Epidermal melanocyte (primary cell): ENCODE data around the gene MAP7D3.
A peak's percentile ranks its signal among the peaks of the same experiment; 100 is the strongest.
"Not testable (repeated sequence)": the region's sequence is repeated elsewhere in the genome, so short reads cannot be mapped to it uniquely, and the experiment has no call there.

Experiments used
- DNase-seq: peaks from one replicate; pipeline ENCODE4 v3.0.0; 2011; ENCODE audit warnings: low spot score; ENCODE audit not compliant: insufficient read length

MAP7D3 gene, protein sequence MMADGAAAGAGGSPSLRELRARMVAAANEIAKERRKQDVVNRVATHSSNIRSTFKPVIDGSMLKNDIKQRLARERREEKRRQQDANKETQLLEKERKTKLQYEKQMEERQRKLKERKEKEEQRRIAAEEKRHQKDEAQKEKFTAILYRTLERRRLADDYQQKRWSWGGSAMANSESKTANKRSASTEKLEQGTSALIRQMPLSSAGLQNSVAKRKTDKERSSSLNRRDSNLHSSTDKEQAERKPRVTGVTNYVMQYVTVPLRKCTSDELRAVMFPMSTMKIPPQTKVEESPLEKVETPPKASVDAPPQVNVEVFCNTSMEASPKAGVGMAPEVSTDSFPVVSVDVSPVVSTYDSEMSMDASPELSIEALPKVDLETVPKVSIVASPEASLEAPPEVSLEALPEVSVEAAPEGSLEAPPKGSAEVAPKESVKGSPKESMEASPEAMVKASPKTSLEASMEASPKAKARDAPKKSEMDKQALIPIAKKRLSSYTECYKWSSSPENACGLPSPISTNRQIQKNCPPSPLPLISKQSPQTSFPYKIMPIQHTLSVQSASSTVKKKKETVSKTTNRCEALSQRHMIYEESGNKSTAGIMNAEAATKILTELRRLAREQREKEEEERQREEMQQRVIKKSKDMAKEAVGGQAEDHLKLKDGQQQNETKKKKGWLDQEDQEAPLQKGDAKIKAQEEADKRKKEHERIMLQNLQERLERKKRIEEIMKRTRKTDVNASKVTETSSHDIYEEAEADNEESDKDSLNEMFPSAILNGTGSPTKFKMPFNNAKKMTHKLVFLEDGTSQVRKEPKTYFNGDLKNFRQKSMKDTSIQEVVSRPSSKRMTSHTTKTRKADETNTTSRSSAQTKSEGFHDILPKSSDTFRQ

DNA sequence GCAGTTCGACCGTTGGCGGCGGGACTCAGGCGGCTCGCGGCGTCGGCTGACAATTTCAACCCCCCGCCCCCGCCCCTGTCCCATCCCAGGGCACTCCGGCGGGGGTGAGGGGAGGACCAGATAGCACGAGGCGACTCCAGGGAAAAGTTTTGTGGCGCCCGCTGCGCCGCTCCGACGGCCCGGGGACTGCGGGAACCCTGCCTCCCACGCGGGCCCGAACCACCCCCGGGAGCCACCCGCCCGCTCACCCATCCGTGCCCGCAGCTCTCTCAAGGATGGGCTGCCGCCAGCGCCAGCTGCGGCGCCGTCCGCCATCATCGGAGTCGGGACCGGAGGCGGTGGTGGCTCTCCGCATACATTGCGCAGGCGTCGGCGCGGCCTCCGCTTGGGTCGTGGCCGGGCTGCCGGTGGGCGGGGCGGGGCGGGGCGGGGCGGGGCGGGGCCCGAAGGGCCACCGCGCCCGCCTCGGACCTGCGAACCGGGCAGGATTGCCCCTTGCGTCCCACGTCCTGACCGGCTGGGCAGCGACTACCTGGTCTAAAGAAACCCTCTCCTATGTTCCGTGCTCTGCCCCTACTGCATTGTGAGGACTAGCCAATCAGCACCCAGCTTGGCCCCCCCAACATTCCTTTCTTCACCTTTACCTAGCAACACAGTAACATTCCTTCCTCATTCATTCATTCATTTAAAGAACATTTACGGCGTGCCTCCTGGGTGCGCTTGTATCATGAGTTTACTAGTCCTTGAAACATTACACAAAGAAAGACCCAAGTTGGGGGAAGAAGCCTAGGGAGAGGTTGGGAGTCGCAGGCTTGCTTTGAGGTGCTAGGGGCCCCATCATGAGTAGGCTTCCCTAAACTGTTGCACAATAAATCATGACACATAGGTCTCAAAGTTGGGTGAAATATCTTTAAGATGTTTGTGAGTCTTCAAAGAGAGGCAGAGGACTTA, at the start of gene MAP7D3:
MAP7D3 (minus strand) TSS at position 360 of the 951 bp plus-strand sequence; CDS start at position 318, 42 bp downstream.
- peak; percentile 50 for DNase-seq

DNA sequence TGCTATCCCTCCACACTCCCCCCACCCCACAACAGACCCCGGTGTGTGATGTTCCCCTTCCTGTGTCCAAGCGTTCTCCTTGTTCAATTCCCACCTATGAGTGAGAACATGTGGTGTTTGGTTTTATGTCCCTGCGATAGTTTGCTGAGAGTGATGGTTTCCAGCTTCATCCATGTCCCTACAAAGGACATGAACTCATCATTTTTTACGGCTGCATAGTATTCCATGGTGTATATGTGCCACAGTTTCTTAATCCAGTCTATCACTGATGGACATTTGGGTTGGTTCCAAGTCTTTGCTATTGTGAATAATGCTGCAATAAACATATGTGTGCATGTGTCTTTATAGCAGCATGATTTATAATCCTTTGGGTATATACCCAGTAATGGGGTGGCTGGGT, 49.5 kb upstream of the MAP7D3 start, which contains the start of gene ADGRG4:
ADGRG4 (plus strand) TSS at position 243 of the 400 bp plus-strand sequence. CDS start 7,815 bp downstream, outside the sequence.
- not testable (repeated sequence) for DNase-seq

- DNase-seq, result no peak
Observed at GRCh38 chrX:136295380-136295779, 44.2 kb upstream of the MAP7D3 start.

DNA sequence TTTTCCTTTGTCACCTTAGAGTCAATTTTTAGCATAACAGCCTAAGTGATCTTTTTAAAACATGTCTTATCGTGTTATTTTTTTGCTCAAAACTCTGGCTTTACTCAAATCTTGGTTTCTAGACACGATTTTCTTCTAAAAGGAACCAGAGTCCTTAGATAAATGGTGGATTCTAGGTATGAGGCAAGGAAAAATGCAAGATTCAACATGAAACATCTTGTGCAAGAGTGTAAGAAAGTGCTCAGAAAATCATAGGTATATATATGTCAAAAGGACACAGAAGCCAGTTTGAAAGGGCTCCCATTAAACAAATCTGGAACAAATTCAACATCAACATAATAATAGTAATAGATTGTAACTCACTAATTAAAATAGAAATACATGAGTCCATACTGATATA, 41.5 kb upstream of the MAP7D3 start:
- no peak for DNase-seq

- DNase-seq, result no peak
Observed at GRCh38 chrX:136291824-136292223, 40.6 kb upstream of the MAP7D3 start.

- DNase-seq, result not testable (repeated sequence)
Observed at GRCh38 chrX:136286375-136286774, 35.2 kb upstream of the MAP7D3 start.

- no peak for DNase-seq
Observed at GRCh38 chrX:136275553-136275952, 24.4 kb upstream of the MAP7D3 start.

DNA sequence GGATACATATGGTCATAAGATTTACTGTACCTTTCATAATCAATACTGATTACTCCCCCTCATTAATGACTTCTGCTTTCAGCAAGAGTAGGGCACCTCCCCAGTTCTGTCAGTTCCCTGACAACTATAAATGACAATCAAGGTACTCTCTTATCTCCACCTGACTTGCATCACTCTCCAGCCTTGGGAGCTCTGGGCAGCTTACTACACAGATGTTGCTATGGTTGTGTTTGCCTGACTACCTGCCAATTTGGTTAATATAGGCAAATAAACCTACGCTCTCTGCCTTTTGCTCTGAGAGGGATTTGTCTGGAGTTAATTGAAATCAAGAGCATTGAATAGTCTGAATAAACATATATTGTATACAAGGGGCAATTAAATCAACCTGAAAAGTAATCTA, 22.8 kb upstream of the MAP7D3 start:
- no peak for DNase-seq

DNA sequence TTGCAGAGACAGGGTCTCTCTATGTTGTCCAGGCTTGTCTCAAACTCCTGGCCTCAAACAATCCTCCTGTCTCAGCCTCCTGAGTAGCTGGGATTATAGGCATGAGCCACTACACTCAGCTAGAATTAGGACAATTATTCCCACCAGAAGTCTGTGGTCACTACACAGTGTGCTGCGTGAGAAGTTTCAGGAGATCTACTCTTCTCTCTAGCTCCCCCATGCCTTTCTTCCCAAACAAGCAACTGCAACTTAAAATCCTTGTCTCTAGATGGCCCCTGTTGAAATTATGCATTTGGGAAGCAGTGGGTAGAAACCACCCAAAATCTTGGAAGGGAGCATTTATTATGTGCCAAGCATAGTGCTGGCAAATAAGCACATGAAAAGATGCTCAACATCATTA, 21.1 kb upstream of the MAP7D3 start:
- no peak for DNase-seq

GRCh38 chrX:136271300-136271699, 20.1 kb upstream of the MAP7D3 start:
- no peak for DNase-seq

- no peak for DNase-seq
Observed at GRCh38 chrX:136269921-136270320, 18.7 kb upstream of the MAP7D3 start.

DNA sequence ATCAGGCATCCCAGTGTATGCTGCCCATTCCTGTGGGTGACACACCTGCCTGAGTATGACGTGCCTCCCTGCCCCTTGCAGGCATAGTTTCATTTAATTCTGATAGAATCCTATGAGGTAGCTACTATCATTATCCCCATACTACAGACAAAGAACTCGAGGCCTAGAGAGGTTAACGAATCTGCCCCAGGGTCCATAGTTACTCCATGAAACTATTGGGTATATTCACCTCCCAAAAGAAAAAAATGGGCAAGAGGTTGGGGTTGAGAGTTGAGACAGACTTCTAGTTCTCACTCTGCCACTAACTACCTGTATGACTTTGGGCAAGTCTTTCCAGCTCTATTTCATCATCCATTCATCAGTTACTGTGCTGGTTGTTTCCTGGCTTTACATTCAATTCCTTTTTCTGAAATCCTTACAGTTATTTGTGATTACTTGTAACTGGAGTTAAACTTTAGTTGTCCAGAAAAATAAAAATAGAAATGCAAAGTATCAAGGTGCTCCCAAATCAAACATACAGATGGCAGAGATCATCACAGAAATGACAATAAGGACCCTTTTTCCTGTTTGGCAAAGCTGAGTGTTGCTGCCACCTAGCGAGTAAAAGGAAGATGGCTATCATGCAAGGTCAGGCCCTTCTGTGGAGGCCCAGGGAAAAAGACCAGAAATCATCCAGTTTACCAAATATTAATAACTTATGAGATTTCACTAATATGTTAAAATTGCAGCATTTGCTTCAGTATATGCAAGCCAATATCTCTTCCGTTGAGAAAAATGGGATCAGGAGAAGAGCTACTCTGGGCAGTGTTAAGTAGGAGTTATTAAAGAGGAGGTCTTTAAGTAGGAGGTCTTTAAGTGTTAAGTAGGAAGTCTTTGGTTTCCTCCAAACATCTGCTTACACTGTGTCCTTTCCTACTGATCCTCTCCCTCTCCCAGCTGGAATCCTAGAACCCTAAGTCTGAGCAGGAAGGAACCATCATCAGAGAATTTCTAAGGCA, 17.1 kb upstream of the MAP7D3 start:
- DNase-seq, result no peak

DNA sequence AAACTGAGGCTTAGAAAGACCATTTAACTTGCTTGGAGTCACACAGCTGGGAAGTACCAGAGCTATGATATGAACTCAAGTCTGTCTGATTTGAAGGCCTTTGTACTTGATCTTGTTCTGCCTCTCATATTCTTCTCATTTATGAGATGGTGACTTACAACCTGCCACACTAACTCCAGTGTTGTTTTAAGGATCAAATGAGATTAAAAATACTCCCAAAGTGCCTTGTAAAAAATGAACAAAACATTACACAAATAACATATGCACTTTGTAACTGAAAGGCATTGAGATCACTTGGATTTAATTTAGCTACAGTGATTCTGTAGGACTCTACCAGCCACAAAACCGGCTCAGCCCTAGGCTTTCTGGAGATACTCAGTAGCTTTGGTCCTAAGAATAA, 15.6 kb upstream of the MAP7D3 start:
- DNase-seq, result no peak

GRCh38 chrX:136262812-136263315, 11.7 kb upstream of the MAP7D3 start:
- DNase-seq, result no peak

DNA sequence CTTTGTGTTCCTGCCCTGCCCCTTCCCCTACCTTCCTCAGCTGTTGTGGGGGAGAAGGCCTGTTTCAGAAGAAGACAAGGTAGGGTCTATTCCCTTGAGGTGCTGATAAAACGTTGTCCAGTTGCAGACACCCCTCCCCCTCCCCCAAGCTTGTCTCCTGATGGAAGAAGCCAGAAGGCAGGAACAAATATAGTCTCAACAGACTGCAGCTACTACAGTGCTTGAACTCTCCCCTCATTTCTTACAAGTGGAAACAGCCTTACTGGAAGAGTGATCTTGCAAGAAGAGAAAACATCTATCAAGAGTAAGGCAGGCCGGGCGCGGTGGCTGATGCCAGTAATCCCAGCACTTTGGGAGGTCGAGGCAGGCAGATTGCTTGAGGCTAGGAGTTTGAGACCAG, 11.0 kb upstream of the MAP7D3 start:
- no peak for DNase-seq

- no peak for DNase-seq
Observed at GRCh38 chrX:136261321-136261720, 10.1 kb upstream of the MAP7D3 start.

DNA sequence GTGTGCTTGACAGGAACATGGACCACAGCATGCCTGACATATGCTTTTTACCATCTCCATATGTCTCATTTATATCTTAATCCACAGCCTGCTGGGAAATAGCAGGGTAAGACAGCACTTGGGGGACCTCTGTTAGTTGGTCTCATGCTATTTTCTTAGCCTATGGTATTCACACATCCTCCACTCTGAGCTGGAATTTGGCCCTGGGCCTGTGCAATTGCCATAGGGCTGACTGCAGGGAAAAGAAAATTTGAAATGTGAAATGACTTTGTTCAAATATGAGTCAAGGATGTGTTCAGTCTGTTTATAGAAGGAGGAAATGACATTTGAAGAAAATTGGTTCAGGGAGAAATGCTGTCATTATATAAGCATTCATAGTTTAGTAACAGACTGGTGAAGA, 9.6 kb upstream of the MAP7D3 start:
- DNase-seq, result no peak

GRCh38 chrX:136259543-136259942, 8.3 kb upstream of the MAP7D3 start:
- no peak for DNase-seq

GRCh38 chrX:136258951-136259350, 7.8 kb upstream of the MAP7D3 start:
- no peak for DNase-seq

DNA sequence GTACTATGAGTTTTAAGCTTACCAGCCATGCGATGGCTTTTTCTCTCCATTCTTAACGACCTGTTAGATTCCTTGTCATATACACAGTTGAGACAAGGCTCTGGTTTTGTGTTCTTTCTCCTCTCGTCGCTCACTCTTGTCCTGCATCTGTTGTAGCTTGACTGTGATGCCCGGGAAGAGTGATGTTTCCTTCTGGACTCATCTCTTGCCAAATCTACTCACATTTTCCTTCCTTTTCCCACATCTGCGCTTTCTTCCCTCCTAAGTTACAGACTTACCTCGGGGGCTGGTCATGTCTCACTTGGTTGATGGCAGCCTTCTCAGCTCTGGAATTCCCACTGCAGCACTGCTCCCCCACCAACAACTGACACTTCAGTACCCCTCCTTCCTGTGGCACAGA, 4.8 kb upstream of the MAP7D3 start:
- no peak for DNase-seq
